KMS-11 (cell line): Measurements from ENCODE around the gene THBS3.

ENCODE experiments used
- H2AFZ ChIP-seq: fragments of 200-600 bp; sonication (generic); 2 replicates; pipeline ENCODE4 v1.6.1; 2016; ENCODE audit warnings: antibody characterized with exemption, mixed run types, low read depth
- H3K27ac ChIP-seq: fragments of 200-600 bp; sonication (generic); 2 replicates; pipeline ENCODE4 v1.6.1; 2016; ENCODE audit warnings: mild to moderate bottlenecking, mixed run types
- H3K27me3 ChIP-seq: fragments of 200-600 bp; sonication (generic); 2 replicates; pipeline ENCODE4 v1.6.1; 2017; ENCODE audit warnings: mild to moderate bottlenecking, low read depth, mixed run types, moderate library complexity; ENCODE audit not compliant: insufficient read depth
- H3K36me3 ChIP-seq: fragments of 200-600 bp; sonication (generic); 2 replicates; pipeline ENCODE4 v1.6.1; 2017; ENCODE audit warnings: mild to moderate bottlenecking, mixed run types; ENCODE audit not compliant: insufficient read depth
- H3K4me1 ChIP-seq: fragments of 200-600 bp; sonication (generic); 2 replicates; pipeline ENCODE4 v1.6.1; 2016; ENCODE audit warnings: mild to moderate bottlenecking, low read depth, mixed run types; ENCODE audit not compliant: poor library complexity, severe bottlenecking
- H3K4me2 ChIP-seq: fragments of 200-600 bp; sonication (generic); 2 replicates; pipeline ENCODE4 v1.7.0; 2016; ENCODE audit warnings: mild to moderate bottlenecking, mixed run types
- H3K4me3 ChIP-seq: fragments of 200-600 bp; sonication (generic); IDR thresholded peaks from 2 replicates; pipeline ENCODE4 v1.6.1; 2017; ENCODE audit warnings: low read depth, low read length, mixed read lengths; ENCODE audit not compliant: insufficient read depth
- H3K79me2 ChIP-seq: fragments of 200-600 bp; sonication (generic); 2 replicates; pipeline ENCODE4 v1.6.1; 2016; ENCODE audit warnings: low read depth, mixed run types; ENCODE audit not compliant: insufficient read depth
- H3K9ac ChIP-seq: fragments of 200-600 bp; sonication (generic); 2 replicates; pipeline ENCODE4 v1.6.1; 2016; ENCODE audit warnings: mild to moderate bottlenecking, mixed run types
- H4K20me1 ChIP-seq: fragments of 200-600 bp; sonication (generic); 2 replicates; pipeline ENCODE4 v1.6.1; 2016; ENCODE audit warnings: mild to moderate bottlenecking, mixed run types; ENCODE audit not compliant: insufficient read depth
- TF ChIP-seq, protein P1 (sequence below): fragments of 200-600 bp; sonication (generic); conservative IDR thresholded peaks from 2 replicates; pipeline ENCODE4 v1.6.1; 2017; ENCODE audit warnings: low read depth, mild to moderate bottlenecking, antibody characterized with exemption, low read length, moderate library complexity, mixed read lengths

THBS3 gene

DNA sequence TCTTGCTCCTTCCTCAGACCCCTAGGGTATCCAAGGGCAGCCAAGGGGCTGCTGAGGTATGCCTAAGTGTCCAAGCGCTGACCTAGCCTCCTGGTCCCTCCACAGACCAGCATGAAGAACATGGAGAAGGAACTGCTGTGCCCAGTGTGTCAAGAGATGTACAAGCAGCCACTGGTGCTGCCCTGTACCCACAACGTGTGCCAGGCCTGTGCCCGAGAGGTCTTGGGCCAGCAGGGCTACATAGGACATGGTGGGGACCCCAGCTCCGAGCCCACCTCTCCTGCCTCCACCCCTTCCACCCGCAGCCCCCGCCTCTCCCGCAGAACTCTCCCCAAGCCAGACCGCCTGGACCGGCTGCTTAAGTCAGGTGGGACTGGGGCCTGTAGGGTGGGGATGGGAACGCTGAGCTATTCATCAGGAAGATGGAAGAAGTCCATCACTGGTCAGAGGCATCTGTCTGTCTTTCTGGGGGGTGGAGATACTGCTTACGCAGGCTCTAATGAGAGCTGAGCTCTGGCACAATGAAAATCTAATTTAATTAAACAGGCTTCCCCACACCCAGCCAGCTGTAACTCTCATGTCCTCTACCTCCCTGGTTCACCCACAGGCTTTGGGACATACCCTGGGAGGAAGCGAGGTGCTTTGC, 32.3 kb downstream of the THBS3 start:
- Histone ChIP-seq H3K27me3 (no peaks in the 10 kb centered on the region), H4K20me1 (no peaks in the 10 kb centered on the region), H3K4me1 (peaks cover 38% of the 10 kb centered on the region), H3K27ac (no peak overlapping the region), H3K4me3 (no peak overlapping the region), H3K9ac (no peak overlapping the region), H3K79me2 (peaks cover 18% of the 10 kb centered on the region), H2AFZ (no peak overlapping the region), H3K4me2 (no peak overlapping the region; the same call in 1 of the 2 replicates), H3K36me3 (no peaks in the 10 kb centered on the region; the same call in 1 of the 2 replicates)
- TF ChIP-seq, protein P1, sequence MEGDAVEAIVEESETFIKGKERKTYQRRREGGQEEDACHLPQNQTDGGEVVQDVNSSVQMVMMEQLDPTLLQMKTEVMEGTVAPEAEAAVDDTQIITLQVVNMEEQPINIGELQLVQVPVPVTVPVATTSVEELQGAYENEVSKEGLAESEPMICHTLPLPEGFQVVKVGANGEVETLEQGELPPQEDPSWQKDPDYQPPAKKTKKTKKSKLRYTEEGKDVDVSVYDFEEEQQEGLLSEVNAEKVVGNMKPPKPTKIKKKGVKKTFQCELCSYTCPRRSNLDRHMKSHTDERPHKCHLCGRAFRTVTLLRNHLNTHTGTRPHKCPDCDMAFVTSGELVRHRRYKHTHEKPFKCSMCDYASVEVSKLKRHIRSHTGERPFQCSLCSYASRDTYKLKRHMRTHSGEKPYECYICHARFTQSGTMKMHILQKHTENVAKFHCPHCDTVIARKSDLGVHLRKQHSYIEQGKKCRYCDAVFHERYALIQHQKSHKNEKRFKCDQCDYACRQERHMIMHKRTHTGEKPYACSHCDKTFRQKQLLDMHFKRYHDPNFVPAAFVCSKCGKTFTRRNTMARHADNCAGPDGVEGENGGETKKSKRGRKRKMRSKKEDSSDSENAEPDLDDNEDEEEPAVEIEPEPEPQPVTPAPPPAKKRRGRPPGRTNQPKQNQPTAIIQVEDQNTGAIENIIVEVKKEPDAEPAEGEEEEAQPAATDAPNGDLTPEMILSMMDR = no peak

DNA sequence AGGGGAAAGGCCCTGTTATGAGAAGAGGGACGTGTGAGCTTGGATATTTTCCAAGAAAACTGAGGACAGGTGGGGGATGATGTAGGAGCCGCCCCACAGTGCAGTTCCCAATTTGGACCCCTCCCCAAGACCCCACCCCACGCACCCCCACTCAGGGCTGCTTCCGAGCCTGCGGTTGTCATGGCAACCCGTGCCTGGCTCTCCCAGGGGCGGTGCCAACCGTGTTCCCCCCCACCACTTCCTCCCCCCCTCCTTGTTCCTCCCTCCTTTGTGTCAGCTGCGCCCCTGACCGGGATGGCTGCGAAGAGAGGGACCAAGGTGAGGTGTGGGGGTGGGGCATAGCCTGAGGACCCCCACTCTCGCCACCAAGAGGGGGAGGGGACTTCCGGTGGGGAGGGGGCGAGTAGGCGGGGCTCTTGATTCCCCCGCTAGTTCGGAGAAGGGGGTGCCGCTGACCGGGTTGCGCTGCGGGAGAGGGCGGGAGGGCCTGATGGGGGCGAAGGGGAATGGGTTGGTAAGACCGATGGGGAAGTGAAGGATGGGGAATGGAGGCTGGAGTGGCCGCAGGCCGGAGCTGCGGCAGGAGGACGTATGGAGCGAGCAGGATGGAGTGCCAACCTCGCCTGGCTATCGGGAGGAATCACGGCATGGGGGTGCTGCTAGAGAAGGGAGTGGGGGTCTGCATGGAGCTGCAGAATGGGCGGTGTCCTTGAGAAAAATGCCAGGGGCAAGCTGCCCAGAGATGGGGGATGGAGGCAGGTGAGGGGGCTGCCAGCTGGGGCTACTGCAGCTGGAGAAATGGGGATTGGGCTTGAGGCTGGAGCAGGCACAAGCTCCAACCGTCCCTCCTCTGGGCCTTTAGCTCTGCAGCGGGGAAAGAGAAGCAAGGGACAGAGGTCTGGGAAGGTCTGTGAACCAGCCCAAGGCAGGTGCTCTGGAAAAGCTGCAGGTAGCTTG, 33.1 kb downstream of the THBS3 start:
- Histone ChIP-seq H3K79me2 (peaks cover 18% of the 10 kb centered on the region), H3K4me3 (peak overlapping the region; percentile 92), H3K27ac (peak overlapping the region; percentile 53; the same call in 1 of the 2 replicates), H3K9ac (peak overlapping the region; percentile 74), H4K20me1 (no peaks in the 10 kb centered on the region), H3K4me2 (peak overlapping the region; percentile 97), H3K4me1 (peaks cover 38% of the 10 kb centered on the region), H3K36me3 (no peaks in the 10 kb centered on the region; the same call in 1 of the 2 replicates), H3K27me3 (no peaks in the 10 kb centered on the region), H2AFZ (peak overlapping the region; percentile 68)
- TF ChIP-seq, protein P1 = no peak

DNA sequence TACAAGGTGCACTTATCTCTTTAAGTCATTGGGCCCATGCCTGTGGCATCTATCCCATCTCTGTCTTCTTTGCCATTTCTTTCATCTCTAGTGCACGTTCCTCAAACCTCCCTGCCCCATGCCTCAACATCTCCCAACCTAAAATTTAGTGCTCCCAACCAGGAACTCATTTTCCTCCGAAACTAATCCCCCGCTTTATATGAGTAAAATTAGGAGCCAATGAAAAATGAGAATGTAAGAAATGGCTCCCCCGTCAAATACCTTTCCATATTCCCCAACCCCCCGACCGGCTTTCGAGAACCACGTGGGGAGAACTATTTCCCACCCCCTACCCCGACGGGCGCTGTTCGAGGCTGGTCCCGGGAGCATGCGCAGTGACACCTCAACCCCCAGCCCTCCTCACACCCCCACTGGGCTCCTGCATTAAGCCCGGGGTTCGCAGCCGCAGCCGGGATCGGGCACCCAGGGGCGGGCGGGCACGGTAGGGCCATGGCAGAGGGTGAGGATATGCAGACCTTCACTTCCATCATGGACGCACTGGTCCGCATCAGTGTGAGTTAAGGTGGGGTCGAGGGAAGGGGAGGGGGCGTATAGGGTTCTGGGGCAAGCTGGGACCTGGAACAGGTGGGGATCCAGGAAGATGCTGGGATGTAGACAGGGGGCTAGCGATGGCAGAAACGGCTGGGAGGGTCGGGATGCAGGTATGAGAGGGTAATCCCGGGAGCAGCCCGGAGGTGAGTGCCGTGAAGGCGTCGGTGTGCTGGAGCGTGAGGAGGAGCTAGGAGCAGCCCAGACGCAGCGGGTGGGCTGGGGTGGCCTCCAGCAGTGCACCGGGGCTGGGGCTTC, 34.0 kb downstream of the THBS3 start, which contains the start of gene TRIM46:
Gene TRIM46, plus strand, starts transcription at position 372 of the 846 bp plus-strand sequence. Its CDS starts 118 bp downstream, at position 490.
- H3K9ac ChIP-seq = peak within 1 kb of the TSS; percentile 74
- peaks cover 18% of the 10 kb centered on the region for H3K79me2 ChIP-seq
- TF ChIP-seq, protein P1 = peak; percentile 96

More for the DNA sequence above, 34.0 kb downstream of the THBS3 start, which contains the start of gene TRIM46:
- H3K36me3 ChIP-seq = no peaks in the 10 kb centered on the region; the same call in 1 of the 2 replicates
- peak within 1 kb of the TSS; percentile 68 for H2AFZ ChIP-seq
- H3K4me3 ChIP-seq = peak within 1 kb of the TSS; percentile 92
- no peaks in the 10 kb centered on the region for H3K27me3 ChIP-seq
- H4K20me1 ChIP-seq = no peaks in the 10 kb centered on the region
- peak within 1 kb of the TSS; percentile 53 for H3K27ac ChIP-seq
- H3K4me2 ChIP-seq = peak within 1 kb of the TSS; percentile 97
- peaks cover 38% of the 10 kb centered on the region for H3K4me1 ChIP-seq
